Measurements from ENCODE around the gene GOLGA8K. TPM values are rescaled to one million over a fixed set of nuclear protein-coding genes. Genes with fewer than 3 reads are reported as not detected.
"Not testable (repeated sequence)": the region's sequence is repeated elsewhere in the genome, so short reads cannot be mapped to it uniquely, and the experiment has no call there.

Gene GOLGA8K, protein sequence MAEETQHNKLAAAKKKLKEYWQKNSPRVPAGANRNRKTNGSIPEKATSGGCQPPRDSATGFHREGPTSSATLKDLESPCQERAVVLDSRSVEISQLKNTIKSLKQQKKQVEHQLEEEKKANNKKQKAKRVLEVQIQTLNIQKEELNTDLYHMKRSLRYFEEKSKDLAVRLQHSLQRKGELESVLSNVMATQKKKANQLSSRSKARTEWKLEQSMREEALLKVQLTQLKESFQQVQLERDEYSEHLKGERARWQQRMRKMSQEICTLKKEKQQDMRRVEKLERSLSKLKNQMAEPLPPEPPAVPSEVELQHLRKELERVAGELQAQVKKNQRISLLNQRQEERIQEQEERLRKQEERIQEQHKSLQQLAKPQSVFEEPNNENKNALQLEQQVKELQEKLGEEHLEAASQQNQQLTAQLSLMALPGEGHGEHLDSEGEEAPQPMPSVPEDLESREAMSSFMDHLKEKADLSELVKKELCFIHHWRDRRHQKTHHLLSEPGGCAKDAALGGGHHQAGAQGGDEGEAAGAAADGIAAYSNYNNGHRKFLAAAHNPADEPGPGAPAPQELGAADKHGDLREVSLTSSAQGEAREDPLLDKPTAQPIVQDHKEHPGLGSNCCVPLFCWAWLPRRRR
- 1 to 10 TPM; 3.0 to 4.0 TPM for total RNA-seq

- not testable (repeated sequence) for H3K4me3 Mint-ChIP-seq; H3K27ac Mint-ChIP-seq; ATAC-seq; H3K27me3 Mint-ChIP-seq; H3K4me1 Mint-ChIP-seq (ENCODE audit: low read depth in 2 of 2); H3K9me3 Mint-ChIP-seq; DNase-seq (ENCODE audit: low spot score); H3K36me3 Mint-ChIP-seq
Observed at GRCh38 chr15:32403192-32403591, at the start of gene GOLGA8K. Gene GOLGA8K, minus strand, starts transcription at chr15:32403292. Its CDS starts 98 bp downstream, at chr15:32403194.

- not testable (repeated sequence) for H3K9me3 Mint-ChIP-seq; H3K4me3 Mint-ChIP-seq; H3K27ac Mint-ChIP-seq; DNase-seq (ENCODE audit: low spot score); H3K36me3 Mint-ChIP-seq; H3K4me1 Mint-ChIP-seq (ENCODE audit: low read depth in 2 of 2); H3K27me3 Mint-ChIP-seq
- ATAC-seq, result peak in 1 of 2 donors; percentile 66
Observed at GRCh38 chr15:32440445-32440977, 37.4 kb upstream of the GOLGA8K start.

GRCh38 chr15:32434102-32434963 lies 31.2 kb upstream of the GOLGA8K start:
- not testable (repeated sequence) for H3K4me1 Mint-ChIP-seq (ENCODE audit: low read depth in 2 of 2); H3K36me3 Mint-ChIP-seq; H3K27me3 Mint-ChIP-seq; DNase-seq (ENCODE audit: low spot score); H3K27ac Mint-ChIP-seq; H3K9me3 Mint-ChIP-seq; H3K4me3 Mint-ChIP-seq
- ATAC-seq, result peak; percentile 84 to 86

DNA sequence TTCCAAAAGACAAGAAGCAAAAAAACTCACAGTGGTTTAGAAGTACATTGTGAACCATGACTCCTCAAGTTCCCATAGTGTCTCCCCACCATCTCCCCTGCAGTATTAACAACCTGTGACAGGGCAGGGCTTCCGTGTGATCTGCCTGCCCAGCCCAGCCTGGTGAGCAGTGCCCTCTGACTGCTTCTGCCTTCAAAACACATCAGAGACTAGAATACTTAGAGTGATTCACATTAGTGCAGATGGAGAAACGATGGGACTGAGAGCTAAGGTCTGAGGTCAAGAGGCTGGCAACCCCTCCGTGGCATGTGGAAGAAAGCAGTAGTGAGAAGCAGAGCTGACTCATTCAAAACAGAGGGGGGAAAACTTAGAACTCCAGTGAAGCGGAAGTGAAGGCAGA lies 24.5 kb upstream of the GOLGA8K start:
- not testable (repeated sequence) for ATAC-seq; H3K4me1 Mint-ChIP-seq (ENCODE audit: low read depth in 2 of 2); H3K36me3 Mint-ChIP-seq; H3K9me3 Mint-ChIP-seq; H3K27me3 Mint-ChIP-seq; H3K4me3 Mint-ChIP-seq; H3K27ac Mint-ChIP-seq; DNase-seq (ENCODE audit: low spot score)

DNA sequence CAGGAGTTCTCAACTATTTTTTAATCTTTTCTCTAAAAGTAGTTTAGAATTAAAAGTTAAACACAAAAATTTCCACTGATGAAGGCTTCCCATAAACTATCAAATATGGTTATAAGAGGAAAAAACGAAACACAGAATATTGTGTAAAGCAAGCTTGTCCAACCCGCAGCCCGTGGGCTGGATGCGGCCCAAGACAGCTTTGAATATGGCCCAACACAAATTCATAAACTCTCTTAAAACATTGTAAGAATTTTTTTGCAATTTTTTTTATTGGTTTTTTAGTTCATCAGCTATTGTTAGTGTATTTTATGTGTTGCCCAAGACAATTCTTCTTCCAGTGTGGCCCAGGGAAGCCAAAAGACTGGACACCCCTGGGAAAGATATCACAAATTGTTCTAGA lies 23.4 kb upstream of the GOLGA8K start:
- ATAC-seq; H3K9me3 Mint-ChIP-seq; H3K4me3 Mint-ChIP-seq; H3K27me3 Mint-ChIP-seq; DNase-seq (ENCODE audit: low spot score); H3K4me1 Mint-ChIP-seq (ENCODE audit: low read depth in 2 of 2); H3K36me3 Mint-ChIP-seq; H3K27ac Mint-ChIP-seq: not testable (repeated sequence)

DNA sequence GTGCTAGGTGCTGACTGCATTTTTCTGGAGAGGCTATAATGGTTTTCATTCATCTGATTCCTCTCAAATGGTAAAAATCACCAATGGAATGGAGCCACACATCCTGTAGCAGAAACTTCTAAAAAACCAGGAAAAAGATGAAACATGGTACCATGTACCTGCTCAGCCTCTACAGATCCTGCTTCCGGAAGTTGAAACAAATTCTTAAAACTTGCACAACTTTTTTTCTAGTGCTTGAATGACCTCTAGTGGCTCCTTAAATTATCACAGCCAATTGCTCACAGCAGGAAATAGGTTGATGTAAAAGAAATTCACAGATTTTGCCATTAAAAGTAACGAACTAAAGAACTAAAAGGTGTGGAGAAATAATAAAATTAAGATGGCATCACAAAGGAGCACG lies 4.8 kb upstream of the GOLGA8K start:
- not testable (repeated sequence) for H3K4me1 Mint-ChIP-seq (ENCODE audit: low read depth in 2 of 2); H3K9me3 Mint-ChIP-seq; H3K4me3 Mint-ChIP-seq; H3K27ac Mint-ChIP-seq; ATAC-seq; DNase-seq (ENCODE audit: low spot score); H3K27me3 Mint-ChIP-seq; H3K36me3 Mint-ChIP-seq

- H3K9me3 Mint-ChIP-seq; H3K27me3 Mint-ChIP-seq; DNase-seq (ENCODE audit: low spot score); H3K36me3 Mint-ChIP-seq; H3K4me3 Mint-ChIP-seq; ATAC-seq; H3K4me1 Mint-ChIP-seq (ENCODE audit: low read depth in 2 of 2); H3K27ac Mint-ChIP-seq: not testable (repeated sequence)
Observed at GRCh38 chr15:32396522-32396921, 6.6 kb downstream of the GOLGA8K start.

- H3K27ac Mint-ChIP-seq; H3K9me3 Mint-ChIP-seq; H3K36me3 Mint-ChIP-seq; H3K27me3 Mint-ChIP-seq; ATAC-seq; H3K4me3 Mint-ChIP-seq; DNase-seq (ENCODE audit: low spot score); H3K4me1 Mint-ChIP-seq (ENCODE audit: low read depth in 2 of 2): not testable (repeated sequence)
Observed at GRCh38 chr15:32394745-32395144, 8.3 kb downstream of the GOLGA8K start.

DNA sequence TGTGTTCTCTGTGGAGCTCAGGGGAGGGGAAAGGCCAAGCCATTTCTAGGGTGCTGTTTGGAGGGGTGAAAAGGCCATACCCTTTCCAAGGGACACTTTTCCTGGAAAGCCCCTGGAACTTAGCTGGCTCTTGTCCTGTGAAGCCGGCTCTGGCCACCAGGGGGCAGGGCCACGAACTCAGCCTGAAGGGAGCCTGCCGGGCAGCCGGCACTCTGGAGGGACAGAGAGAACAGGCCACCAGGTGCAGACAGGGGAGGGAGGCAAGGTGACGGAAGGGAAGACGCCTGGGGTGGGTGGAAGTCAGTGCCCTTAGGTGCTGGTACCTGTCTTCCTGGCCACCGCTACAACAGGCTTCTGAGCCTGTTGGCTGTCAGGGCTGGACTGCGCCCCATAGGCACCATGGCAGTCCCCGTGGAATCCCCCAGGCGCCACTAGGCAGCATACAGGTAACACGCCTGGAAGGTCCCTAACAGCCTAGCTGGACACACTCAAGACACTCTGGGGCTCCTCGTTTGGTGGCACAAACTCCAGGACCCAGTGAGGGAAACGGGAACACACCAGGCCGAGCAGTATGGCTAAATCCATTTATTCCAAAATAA lies 14.9 kb downstream of the GOLGA8K start:
- ATAC-seq; H3K36me3 Mint-ChIP-seq; H3K4me3 Mint-ChIP-seq; H3K27me3 Mint-ChIP-seq; DNase-seq (ENCODE audit: low spot score); H3K4me1 Mint-ChIP-seq (ENCODE audit: low read depth in 2 of 2); H3K27ac Mint-ChIP-seq; H3K9me3 Mint-ChIP-seq: not testable (repeated sequence)

DNA sequence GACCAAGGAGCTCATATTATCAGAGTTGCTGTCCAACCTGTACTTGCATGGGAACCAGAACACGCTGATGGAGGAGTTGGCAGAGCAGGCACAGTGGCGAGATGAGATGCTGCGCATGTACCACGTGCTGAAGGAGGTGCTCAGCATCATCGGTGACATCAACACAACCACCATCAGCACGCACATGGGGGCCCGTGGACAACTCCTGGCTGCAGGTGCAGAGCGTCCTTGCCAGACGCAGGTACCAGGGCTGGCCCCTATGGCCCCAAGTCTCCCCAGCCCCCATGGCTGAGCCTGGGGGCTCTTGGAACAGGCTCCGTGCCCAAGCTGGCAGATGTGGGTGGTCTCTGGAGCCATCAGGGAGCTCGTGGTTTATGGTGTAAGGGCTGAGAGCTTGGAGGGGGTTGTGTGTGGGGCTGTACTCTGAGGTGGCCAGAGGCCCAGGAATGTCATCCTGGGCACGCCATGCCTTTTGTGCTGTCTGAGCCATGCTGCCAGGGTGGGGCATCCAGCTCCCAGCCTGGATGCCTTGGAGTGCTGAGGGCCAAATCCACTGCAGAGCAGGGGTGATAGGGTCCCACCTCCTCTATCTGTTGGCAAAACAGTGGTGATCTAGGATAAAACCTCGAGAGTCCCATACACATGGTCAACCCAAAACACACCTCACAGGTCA lies 17.1 kb downstream of the GOLGA8K start:
- not testable (repeated sequence) for H3K27me3 Mint-ChIP-seq; H3K36me3 Mint-ChIP-seq; H3K27ac Mint-ChIP-seq; H3K9me3 Mint-ChIP-seq; ATAC-seq; H3K4me1 Mint-ChIP-seq (ENCODE audit: low read depth in 2 of 2); DNase-seq (ENCODE audit: low spot score); H3K4me3 Mint-ChIP-seq

GRCh38 chr15:32374185-32374584 lies 28.9 kb downstream of the GOLGA8K start:
- H3K4me3 Mint-ChIP-seq; H3K27ac Mint-ChIP-seq; DNase-seq (ENCODE audit: low spot score); H3K36me3 Mint-ChIP-seq; H3K4me1 Mint-ChIP-seq (ENCODE audit: low read depth in 2 of 2); H3K27me3 Mint-ChIP-seq; H3K9me3 Mint-ChIP-seq: not testable (repeated sequence)
- ATAC-seq, result peak in 1 of 2 donors; percentile 40

- H3K27ac Mint-ChIP-seq; DNase-seq (ENCODE audit: low spot score); H3K4me3 Mint-ChIP-seq; H3K27me3 Mint-ChIP-seq; H3K4me1 Mint-ChIP-seq (ENCODE audit: low read depth in 2 of 2); H3K9me3 Mint-ChIP-seq; H3K36me3 Mint-ChIP-seq: not testable (repeated sequence)
- ATAC-seq, result peak in 1 of 2 donors; percentile 62
Observed at GRCh38 chr15:32373707-32374106, 29.4 kb downstream of the GOLGA8K start.

DNA sequence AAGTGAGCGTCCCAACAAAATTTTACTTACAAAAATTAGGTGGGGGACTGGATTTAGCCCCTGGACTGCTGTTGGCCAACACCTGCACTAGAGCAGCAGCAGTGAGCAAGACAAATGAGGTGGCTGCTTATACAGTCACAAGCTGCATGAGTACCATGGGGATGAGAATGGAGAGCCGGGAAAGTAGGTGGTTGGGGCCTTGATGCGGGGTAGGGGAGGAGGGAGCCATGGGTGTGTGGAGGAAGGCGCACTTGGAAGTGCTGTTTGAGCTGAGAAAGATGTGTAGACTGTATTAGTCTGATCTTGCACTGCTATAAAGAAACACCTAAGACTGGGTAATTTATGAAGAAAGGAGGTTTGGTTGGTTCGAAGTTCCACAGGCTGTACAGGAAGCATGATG lies 31.0 kb downstream of the GOLGA8K start:
- not testable (repeated sequence) for H3K4me3 Mint-ChIP-seq; ATAC-seq; H3K9me3 Mint-ChIP-seq; DNase-seq (ENCODE audit: low spot score); H3K27ac Mint-ChIP-seq; H3K27me3 Mint-ChIP-seq; H3K36me3 Mint-ChIP-seq; H3K4me1 Mint-ChIP-seq (ENCODE audit: low read depth in 2 of 2)
